ENCODE data around the gene UBAP1. TPM values are rescaled to one million over a fixed set of nuclear protein-coding genes. Genes with fewer than 3 reads are reported as not detected.

The UBAP1 gene
- total RNA-seq, 1 donor from 2014 or later = 26.0 TPM

GRCh38 chr9:34197756-34198711, 19.2 kb downstream of the UBAP1 start:
- Histone ChIP-seq H3K4me1 (peaks cover 0 to 8% of the 10 kb centered on the region in 2 donors), H3K27me3 (no peaks in the 10 kb centered on the region), H3K9me3 (peaks cover 0 to 3% of the 10 kb centered on the region in 2 donors), H3K36me3 (peaks cover 16 to 28% of the 10 kb centered on the region in 2 donors), H3K27ac (no peak overlapping the region), H3K4me3 (no peak overlapping the region)
- intact Hi-C loops (cut with DNase I) = no loop called here
- TF ChIP-seq, protein P1, sequence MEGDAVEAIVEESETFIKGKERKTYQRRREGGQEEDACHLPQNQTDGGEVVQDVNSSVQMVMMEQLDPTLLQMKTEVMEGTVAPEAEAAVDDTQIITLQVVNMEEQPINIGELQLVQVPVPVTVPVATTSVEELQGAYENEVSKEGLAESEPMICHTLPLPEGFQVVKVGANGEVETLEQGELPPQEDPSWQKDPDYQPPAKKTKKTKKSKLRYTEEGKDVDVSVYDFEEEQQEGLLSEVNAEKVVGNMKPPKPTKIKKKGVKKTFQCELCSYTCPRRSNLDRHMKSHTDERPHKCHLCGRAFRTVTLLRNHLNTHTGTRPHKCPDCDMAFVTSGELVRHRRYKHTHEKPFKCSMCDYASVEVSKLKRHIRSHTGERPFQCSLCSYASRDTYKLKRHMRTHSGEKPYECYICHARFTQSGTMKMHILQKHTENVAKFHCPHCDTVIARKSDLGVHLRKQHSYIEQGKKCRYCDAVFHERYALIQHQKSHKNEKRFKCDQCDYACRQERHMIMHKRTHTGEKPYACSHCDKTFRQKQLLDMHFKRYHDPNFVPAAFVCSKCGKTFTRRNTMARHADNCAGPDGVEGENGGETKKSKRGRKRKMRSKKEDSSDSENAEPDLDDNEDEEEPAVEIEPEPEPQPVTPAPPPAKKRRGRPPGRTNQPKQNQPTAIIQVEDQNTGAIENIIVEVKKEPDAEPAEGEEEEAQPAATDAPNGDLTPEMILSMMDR (IDR thresholded peaks at IDR 0.05) = no peak
- no peak for DNase-seq (ENCODE audit: low spot score in 2 of 2)

- Histone ChIP-seq H3K27ac (no peak overlapping the region), H3K4me3 (no peak overlapping the region)
- intact Hi-C loops (cut with DNase I) = no loop called here
These were observed 21.2 kb downstream of the UBAP1 start for GRCh38 chr9:34200092-34200491.

DNA sequence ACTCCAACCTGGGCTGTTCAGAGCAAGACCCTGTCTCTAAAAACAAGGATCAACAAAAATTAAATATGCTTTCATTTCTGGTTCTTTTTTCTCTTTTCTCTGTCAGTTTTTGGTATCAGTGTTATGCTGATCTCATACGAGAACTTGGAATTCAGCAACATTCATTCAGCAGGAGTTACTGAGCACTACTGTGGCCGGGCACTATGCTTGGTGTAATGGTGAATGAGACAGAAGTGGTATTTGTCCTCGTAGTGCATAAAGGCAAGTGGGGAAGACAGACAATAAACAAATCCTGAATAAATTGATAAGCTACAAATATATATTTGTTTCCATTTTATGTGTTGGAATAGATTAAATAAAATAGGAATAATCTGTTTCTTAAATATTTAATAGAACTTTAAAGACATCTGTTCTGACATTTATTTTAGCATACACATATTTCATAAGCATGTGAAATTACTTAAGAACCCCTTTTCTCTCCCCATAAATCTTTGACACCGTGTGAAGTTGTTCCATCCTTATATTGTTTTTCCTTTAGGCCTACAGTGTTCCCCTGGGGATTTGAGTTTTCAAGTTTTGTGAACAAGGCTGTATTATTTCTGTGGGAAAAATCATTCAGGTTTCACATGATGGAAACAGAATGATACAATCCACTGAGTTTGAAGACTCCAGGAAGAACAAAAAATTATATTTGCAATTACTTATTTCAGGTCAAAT, 24.6 kb downstream of the UBAP1 start:
- intact Hi-C loops (cut with DNase I) = no loop called here
- Histone ChIP-seq H3K9me3 (no peaks in the 10 kb centered on the region), H3K4me3 (no peak overlapping the region), H3K36me3 (peaks cover 7 to 13% of the 10 kb centered on the region in 2 donors), H3K27ac (no peak overlapping the region), H3K27me3 (no peaks in the 10 kb centered on the region), H3K4me1 (peaks cover 0 to 10% of the 10 kb centered on the region in 2 donors)
- TF ChIP-seq, protein P1 (IDR thresholded peaks at IDR 0.05) = no peak
- no peak for DNase-seq (ENCODE audit: low spot score in 2 of 2)

More at GRCh38 chr9:34200092-34200491, 21.2 kb downstream of the UBAP1 start:
- Histone ChIP-seq H3K27me3 (no peaks in the 10 kb centered on the region), H3K36me3 (peaks cover 16 to 28% of the 10 kb centered on the region in 2 donors), H3K9me3 (peaks cover 0 to 3% of the 10 kb centered on the region in 2 donors), H3K4me1 (peaks cover 0 to 18% of the 10 kb centered on the region in 2 donors)
- no peak for DNase-seq (ENCODE audit: low spot score in 2 of 2)
- TF ChIP-seq, protein P1 (IDR thresholded peaks at IDR 0.05) = no peak

- no peak overlapping the region for H3K4me3 ChIP-seq
- TF ChIP-seq, protein P1 (IDR thresholded peaks at IDR 0.05) = no peak
- H3K4me1 ChIP-seq = peaks cover 0 to 10% of the 10 kb centered on the region in 2 donors
- no peaks in the 10 kb centered on the region for H3K9me3 ChIP-seq
- DNase-seq (ENCODE audit: low spot score in 2 of 2) = no peak
- no peak overlapping the region for H3K27ac ChIP-seq
- peaks cover 7 to 13% of the 10 kb centered on the region in 2 donors for H3K36me3 ChIP-seq
- H3K27me3 ChIP-seq = no peaks in the 10 kb centered on the region
- intact Hi-C loops (cut with DNase I) = no loop called here
These were observed 25.3 kb downstream of the UBAP1 start for GRCh38 chr9:34203992-34204635.

- H3K36me3 ChIP-seq = peaks cover 7 to 13% of the 10 kb centered on the region in 2 donors
- no peaks in the 10 kb centered on the region for H3K27me3 ChIP-seq
- H3K4me1 ChIP-seq = peaks cover 0 to 10% of the 10 kb centered on the region in 2 donors
- no peak for DNase-seq (ENCODE audit: low spot score in 2 of 2)
- H3K27ac ChIP-seq = no peak overlapping the region
- TF ChIP-seq, protein P1 (IDR thresholded peaks at IDR 0.05) = no peak
- no peak overlapping the region for H3K4me3 ChIP-seq
- intact Hi-C loops (cut with DNase I) = no loop called here
- H3K9me3 ChIP-seq = no peaks in the 10 kb centered on the region
These were observed 26.3 kb downstream of the UBAP1 start for GRCh38 chr9:34205102-34205501.
